Stimulated activated CD8-positive, alpha-beta memory T cell treated with anti-CD3 and anti-CD28 coated beads, Interleukin-15, amount 100 ng/mL, for 48 hours (primary cell): ENCODE results near the gene GPATCH2L.

Experiments used
- DNase-seq, 2 donors: peaks; one replicate each; pipeline ENCODE4 v3.0.0-alpha.2; 2020; ENCODE audit warnings: low read depth in 2 of 2

The GPATCH2L gene

DNA sequence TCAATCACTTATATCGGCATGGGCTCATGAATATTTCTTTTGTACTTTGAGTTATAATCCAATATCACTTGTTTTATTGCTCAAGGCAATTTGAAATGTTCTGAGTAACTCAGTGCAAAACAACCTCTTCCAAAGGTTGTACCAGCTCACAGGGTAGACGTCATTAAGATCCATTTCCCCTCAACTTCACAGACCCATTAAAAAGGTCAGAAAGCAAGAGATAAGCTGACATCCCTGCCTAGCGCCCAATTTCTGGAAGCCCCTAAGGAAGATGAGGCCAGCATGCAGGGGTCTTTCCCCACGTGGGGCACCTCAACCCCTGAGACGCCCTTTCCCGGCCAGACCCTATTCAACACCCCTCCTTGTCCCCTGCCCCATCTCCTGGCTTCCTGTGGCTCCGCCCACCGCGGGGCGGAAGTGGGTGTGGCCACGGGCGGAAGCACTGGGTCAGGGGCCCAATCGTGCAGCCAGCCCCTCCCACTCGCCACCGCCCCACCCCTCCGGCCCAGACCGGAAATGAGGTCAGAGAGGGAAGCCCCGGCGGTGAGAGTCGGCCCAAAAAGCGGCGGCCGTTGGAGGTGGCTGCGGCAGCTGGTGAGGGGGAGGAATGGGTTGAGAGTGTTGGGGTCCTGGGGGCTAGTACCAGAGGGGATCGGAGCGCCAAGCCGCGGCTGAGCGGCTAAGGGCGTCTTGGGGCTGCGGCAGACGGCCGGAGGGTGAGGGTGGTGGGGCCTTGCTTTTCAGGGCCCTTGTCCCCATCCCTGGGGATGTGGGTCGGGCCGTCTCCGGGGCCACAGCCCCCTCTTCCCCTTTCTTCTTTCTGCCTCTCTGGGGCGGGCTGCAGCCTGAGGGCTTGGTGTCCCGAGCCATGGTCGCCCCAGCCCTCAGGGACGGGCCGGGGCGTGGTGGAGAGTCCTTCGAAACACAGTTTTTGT is at the start of gene GPATCH2L:
Gene GPATCH2L, plus strand, starts transcription at position 525 of the 935 bp plus-strand sequence. CDS start 2,442 bp downstream, outside the sequence.
- DNase-seq: peak; percentile 93 to 96

DNA sequence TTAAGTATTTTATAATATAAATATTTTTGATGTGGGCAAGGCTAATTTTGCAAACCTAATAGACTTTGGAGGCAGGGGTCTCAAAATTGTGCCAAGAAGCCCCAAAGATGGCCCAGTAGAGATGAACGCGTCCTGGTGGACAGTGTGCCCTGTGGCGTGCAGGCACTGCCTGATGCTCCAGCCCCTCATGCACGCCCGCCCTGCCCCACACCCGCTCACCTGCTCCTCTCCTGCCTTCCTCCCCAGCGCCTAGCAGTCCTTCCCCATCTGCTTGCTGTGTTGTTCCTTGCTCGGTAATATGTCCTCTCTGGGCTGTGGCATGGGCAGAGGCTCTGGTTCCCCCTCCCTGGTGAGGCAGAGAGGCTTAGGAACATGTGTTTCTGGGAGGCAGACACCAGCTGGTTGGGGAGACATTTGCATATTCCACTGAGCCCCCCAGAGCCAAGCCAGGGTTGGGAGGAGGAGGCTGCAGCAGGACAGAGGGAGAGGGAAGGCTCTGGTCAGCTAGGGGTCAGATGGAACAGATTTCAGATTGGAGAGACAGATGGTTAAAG is 46.8 kb upstream of the GPATCH2L start:
- DNase-seq: no peak

GRCh38 chr14:76106188-76106587 is 45.5 kb upstream of the GPATCH2L start:
- DNase-seq: no peak

GRCh38 chr14:76109087-76109880 is 42.4 kb upstream of the GPATCH2L start:
- no peak for DNase-seq

DNA sequence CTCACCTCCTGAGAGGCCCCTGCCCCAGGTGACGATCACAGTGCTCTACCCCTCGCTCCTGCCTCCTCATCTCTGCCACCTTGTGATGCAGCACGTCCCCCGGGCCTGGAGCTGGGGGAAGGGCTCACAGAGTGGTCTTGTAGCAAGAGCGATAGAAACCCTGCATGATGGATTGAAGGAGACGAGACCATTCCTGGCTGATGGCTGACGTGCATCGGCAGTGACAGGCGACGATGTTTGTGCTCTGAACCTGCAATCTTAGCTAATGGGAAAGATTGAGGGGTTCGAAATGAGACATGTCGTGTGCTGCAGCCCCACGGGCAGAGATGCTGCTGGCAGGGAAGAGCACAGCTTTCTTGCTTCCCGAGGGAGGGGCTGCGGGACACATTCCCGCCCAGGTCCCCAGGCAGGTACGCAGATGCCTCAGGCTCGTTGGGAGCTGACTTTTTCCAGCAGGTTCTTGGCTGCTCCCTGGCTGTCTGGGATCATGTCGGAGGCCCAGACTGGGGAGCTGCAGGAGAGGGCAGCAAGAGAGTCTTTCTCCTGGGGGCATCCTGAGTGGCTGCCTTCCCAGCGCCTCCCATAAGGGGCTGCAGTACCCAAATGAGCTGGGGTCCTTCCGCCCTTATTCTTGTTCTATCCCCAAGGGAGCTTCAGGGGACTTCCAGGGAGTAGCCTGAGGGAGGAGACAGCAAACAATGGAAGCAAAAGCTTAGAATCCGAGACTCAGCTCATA is 38.7 kb upstream of the GPATCH2L start:
- no peak for DNase-seq

DNA sequence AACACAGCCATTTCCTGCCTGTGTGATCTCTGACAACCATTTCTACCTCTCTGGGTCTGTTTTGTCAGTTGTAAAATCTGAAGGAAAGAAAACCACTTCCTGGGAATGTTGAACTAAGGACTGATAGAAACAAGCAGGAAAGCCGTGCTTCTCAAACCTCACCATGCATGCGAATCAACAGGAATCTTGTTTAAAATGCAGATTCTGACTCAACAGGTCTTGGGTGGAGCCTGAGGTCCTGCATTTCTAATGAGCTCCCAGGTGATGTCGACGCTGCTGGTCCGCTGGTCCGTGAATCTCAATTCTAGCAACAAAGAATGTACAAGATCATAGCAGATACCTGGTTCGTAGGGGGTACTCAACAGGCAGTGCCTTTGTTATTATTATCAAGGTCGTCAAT is 38.0 kb upstream of the GPATCH2L start:
- no peak for DNase-seq

DNA sequence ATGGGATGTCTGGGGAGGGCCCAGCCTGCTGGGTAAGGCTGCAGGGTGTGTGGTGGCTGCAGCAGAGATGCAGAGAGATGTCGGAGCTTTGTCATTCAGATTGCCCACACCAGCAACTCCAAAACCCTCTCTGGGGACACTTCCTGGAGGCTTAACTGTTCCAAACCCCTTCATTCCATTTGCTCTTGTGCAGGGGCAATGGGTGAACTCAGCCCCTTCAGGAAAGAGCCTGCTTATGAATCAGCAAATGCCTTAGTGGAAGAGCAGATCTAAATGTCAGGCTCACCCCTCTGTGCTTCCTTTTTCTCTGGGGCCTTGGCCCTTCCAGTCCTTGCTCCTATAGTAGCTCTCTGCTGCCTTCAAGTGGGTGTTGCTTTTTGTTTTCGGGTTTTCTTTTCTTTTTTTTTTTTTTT is 36.7 kb upstream of the GPATCH2L start:
- DNase-seq: no peak

GRCh38 chr14:76117789-76118484 is 33.8 kb upstream of the GPATCH2L start:
- no peak for DNase-seq

- no peak for DNase-seq
Observed at GRCh38 chr14:76118594-76118993, 33.1 kb upstream of the GPATCH2L start.

- DNase-seq: no peak
Observed at GRCh38 chr14:76121089-76121748, 30.5 kb upstream of the GPATCH2L start.

GRCh38 chr14:76123426-76124225 is 28.1 kb upstream of the GPATCH2L start:
- DNase-seq: no peak

DNA sequence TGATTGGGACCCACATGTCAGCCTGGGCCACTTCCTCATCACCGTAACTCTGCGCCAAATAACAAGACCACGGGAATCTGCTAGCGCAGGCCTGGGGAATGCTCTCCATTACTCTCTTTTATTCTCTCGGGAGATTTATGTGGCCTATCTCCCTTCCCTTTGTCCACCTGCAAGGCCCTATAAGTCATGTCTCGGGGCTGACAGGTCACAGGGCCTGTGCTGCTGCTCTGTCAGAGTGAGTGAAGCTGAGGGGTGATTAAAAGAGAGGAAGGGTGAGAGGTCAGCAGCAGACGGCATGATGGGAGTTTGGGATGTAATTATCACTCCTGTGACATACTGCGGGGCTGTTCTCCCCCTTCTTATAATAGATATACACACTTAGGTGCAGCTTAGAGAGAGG is 26.2 kb upstream of the GPATCH2L start:
- DNase-seq: no peak

DNA sequence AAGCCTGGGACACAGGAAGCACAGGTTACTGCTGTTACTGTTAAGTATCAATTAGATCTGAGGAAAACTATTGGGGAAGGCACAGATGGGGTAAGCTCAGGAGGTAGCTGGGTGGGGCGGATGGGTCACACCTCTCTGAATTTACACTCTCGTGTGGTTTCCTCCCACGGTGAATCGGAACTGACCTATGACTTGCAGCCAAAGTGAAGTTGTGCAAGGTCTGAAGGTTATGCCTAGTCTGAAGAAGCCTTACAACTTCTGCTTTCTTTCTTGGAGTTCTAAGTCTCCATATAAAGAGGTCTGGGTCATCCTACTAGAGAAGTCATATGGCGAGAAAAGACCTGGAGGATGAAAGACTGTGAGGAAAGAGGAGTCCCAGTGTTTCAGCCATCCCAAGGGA is 25.6 kb upstream of the GPATCH2L start:
- DNase-seq: no peak

GRCh38 chr14:76129851-76130576 is 21.7 kb upstream of the GPATCH2L start:
- DNase-seq: no peak

DNA sequence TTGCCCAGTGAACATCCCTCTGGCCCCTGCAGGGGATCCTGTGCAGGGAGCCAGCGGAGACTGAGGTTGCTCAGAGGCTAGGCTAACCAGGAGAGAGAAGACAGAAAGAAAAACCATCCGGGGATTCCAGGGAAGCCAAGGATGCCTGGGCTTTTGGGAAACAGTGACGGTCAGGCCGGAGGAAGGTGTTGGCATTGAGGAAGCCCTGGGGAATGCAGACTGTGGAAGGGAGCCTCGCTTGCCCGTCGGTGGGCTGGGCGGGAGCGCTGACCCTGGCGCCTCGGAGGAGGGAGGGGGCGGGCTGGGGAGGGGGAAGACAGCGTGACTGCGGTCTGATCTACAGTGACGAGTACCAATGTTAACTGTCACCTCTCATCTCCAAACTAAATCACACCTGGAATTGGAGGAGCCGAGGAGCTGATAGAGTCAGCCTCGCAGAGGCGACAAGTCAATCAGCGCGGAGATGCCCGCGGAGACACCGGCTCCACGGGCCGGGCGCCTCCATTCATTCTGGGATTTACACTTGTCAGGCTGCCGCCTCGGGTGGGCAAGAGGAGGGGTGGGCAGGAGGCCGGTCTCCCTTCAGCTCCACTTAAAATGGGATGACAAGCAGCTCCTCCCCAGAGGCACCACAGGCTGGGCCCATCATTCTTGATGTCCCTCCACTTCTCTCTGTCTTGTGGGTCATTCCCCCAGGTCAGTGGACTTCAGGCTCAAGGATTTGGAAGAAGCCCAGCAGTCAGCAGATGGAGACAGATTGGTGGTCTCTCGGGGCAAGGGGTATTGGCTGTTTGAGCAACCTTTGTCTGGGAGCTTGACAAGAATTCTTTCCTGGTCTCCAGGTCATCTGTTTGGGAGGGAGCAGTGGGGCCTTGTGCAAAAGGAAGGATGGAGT is 20.4 kb upstream of the GPATCH2L start:
- DNase-seq: no peak

DNA sequence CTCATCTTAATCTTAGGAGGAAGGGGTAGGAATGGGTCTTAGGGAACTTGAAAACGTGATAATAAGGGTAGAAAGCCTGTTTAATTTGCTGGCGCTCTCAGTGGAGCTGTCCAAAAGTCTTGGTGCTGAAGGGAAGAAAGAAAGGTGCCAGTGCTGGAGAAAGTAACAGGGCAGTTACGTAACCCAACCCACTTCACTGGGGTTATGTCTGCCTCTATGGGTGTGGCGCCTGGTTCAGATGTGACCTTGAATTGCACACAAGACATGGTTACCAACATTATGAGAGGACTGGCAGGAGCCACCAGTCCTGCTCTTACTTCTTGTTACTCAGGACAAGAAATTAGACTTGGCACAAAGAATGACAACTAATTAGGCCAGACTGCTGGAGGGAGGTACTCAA is 18.6 kb upstream of the GPATCH2L start:
- no peak for DNase-seq

DNA sequence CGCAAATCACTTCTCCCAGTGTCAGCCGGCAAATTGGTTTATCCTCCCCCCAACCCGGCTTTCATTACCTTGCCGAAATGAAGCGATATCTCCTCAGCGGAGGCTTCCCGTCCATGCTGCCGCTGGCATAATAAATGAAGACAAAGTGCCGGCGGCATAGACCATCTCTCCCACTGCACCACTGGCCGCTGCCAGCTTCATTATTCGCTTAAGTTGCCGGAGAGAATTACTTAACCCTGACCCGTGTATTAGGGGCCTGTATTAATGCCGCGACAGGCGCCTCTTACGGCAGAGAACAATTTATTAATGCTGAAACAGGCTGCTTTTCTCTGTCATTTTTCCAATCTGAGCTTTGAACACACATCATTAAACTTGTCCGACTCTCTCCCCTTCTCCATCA is 17.5 kb upstream of the GPATCH2L start:
- DNase-seq: no peak

- DNase-seq: no peak
Observed at GRCh38 chr14:76135722-76136121, 16.0 kb upstream of the GPATCH2L start.
